HCT116 (cell line): ENCODE measurements around the gene RABEPK.
"Not testable (repeated sequence)": the region's sequence is repeated elsewhere in the genome, so short reads cannot be mapped to it uniquely, and the experiment has no call there.

Source experiments
- CEBPB ChIP-seq: IDR thresholded peaks from 2 replicates; pipeline ENCODE4 v1.6.1; 2012; ENCODE audit warnings: low read depth
- CTCF ChIP-seq, 3 experiments: fragments of 200-600 bp in 1 of 3; sonication (generic) in 1 of 3; IDR thresholded peaks in 2 of 3; conservative IDR thresholded peaks in 1 of 3; 2 replicates each; pipeline ENCODE4 v1.5.1; 2012 to 2017; ENCODE audit warnings: low read depth in 2 of 3, low read length in 2 of 3, antibody characterized with exemption in 1 of 3, borderline replicate concordance in 1 of 3, control low read depth in 1 of 3, mild to moderate bottlenecking in 1 of 3, mixed read lengths in 1 of 3, mixed run types in 1 of 3, moderate library complexity in 1 of 3; ENCODE audit not compliant: insufficient read depth in 1 of 3
- ELF1 ChIP-seq: IDR thresholded peaks from 2 replicates; pipeline ENCODE4 v1.6.1; 2012; ENCODE audit warnings: low read depth, borderline replicate concordance
- EZH2 ChIP-seq: fragments of 200-600 bp; sonication (generic); IDR thresholded peaks from 2 replicates; pipeline ENCODE4 v1.6.1; 2017; ENCODE audit warnings: antibody characterized with exemption, mixed run types
- EZH2phosphoT487 ChIP-seq: fragments of 200-600 bp; IDR thresholded peaks from 2 replicates; pipeline ENCODE4 v1.6.1; 2018; ENCODE audit warnings: antibody characterized with exemption, borderline replicate concordance
- JUND ChIP-seq: IDR thresholded peaks from 2 replicates; pipeline ENCODE4 v1.6.1; 2012
- POLR2A ChIP-seq: IDR thresholded peaks from 2 replicates; pipeline ENCODE4 v1.7.0; 2011; ENCODE audit warnings: borderline replicate concordance; ENCODE audit not compliant: insufficient read depth, insufficient read length; ENCODE audit errors: extremely low read depth
- RAD21 ChIP-seq: IDR thresholded peaks from 2 replicates; pipeline ENCODE4 v1.6.1; 2012; ENCODE audit warnings: low read depth, mild to moderate bottlenecking
- REST ChIP-seq: IDR thresholded peaks from 2 replicates; pipeline ENCODE4 v1.6.1; 2012; ENCODE audit warnings: low read depth
- SP1 ChIP-seq: IDR thresholded peaks from 2 replicates; pipeline ENCODE4 v1.6.1; 2012; ENCODE audit warnings: low read depth
- SRF ChIP-seq: IDR thresholded peaks from 2 replicates; pipeline ENCODE4 v1.6.1; 2012; ENCODE audit warnings: low read depth
- TCF7L2 ChIP-seq: IDR thresholded peaks from 2 replicates; pipeline ENCODE4 v1.7.0; 2011; ENCODE audit warnings: borderline replicate concordance, inconsistent platforms; ENCODE audit not compliant: insufficient read depth, insufficient read length; ENCODE audit errors: extremely low read depth
- ZFX ChIP-seq: fragments of 450-650 bp; IDR thresholded peaks from 2 replicates; pipeline ENCODE4 v1.6.1; 2017

- TF ChIP-seq CEBPB; SRF; CTCF (IDR thresholded peaks at IDR 0.05 in 2 of 3, conservative IDR thresholded peaks at IDR 0.05 in 1 of 3; ENCODE audit: borderline replicate concordance in 1 of 3, insufficient read depth in 1 of 3, low read depth in 2 of 3, low read length in 2 of 3); RAD21; EZH2phosphoT487; EZH2; ZFX; SP1; TCF7L2; POLR2A; REST; ELF1; JUND: not testable (repeated sequence)
These were observed 63.7 kb downstream of the RABEPK start for GRCh38 chr9:125264068-125264467.
